Measurements from ENCODE around the gene YBX1.
"Not testable (repeated sequence)": the region's sequence is repeated elsewhere in the genome, so short reads cannot be mapped to it uniquely, and the experiment has no call there.

The YBX1 gene

DNA sequence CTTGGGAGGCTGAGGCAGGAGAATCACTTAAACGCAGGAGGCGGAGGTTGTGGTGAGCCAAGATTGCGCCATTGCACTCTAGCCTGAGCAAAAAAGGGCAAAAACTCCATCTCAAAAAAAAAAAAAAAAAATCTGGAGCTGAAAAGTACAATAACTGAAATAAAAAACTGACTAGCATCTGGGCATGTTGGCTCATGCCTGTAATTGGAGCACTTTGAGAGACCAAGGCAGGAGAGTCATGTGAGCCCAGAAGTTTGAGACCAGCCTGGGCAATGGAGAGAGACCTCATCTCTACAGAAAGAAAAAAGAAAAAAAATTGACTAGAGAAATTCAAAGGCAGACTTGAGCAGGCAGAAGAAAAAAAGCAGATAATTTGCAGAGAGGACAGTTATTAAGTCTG lies 39.7 kb downstream of the YBX1 start:
- H3K27ac ChIP-seq (ENCODE audit: insufficient read depth in 1 of 2, low read depth in 1 of 2, low read length in 2 of 2, poor library complexity in 1 of 2, severe bottlenecking in 2 of 2) = no peak overlapping the region
- ChIA-PET POLR2A (interaction anchor here (0.6 kb wide), 1 partner anchor 8 kb away, joined by 3 read pairs; no protein-coding TSS in a partner anchor), CTCF (no interaction called here)
- DNase-seq = no peak
- peaks cover 5 to 14% (median 9%) of the 10 kb centered on the region in 4 experiments for H3K36me3 ChIP-seq (ENCODE audit: control insufficient read depth in 4 of 4, insufficient read depth in 4 of 4, low read length in 3 of 4)
- no peak overlapping the region for H3K4me3 ChIP-seq (ENCODE audit: control insufficient read depth in 1 of 7, extremely low read depth in 1 of 7, insufficient read depth in 4 of 7, low read depth in 2 of 7, low read length in 6 of 7)
- WGBS (ENCODE audit: insufficient coverage) = no CpG with 5 or more reads among the region's 3 CpGs
- no peaks in the 10 kb centered on the region for H3K9me3 ChIP-seq (ENCODE audit: control extremely low read depth in 1 of 5, control insufficient read depth in 4 of 5, insufficient read depth in 2 of 5, low read depth in 1 of 5, low read length in 4 of 5)
- no peaks in the 10 kb centered on the region for H3K27me3 ChIP-seq (replicated peaks in 2 of 5; ENCODE audit: control insufficient read depth in 4 of 5, insufficient read depth in 5 of 5, low read length in 4 of 5)
- no peaks in the 10 kb centered on the region for H3K4me1 ChIP-seq (ENCODE audit: control extremely low read depth in 1 of 4, control insufficient read depth in 4 of 4, insufficient read depth in 4 of 4, low read length in 3 of 4)

DNA sequence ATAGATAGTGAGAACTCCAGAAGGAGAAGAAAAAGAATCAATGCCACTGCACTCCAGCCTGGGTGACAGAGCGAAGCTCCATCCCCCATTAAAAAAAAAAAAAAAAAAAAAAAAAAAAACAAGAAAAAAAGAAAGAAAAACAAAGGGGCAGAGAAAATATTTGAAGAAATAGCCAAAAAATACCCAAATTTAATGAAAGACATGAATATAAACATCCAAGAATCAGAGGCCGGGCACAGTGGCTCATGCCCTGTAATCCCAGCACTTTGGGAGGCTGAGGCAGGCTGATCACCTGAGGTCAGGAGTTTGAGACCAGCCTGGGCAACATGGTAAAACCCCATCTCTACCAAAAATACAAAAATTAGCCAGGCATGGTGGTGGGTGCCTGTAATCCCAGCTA lies 40.2 kb downstream of the YBX1 start:
- WGBS (ENCODE audit: insufficient coverage) = 100% methylated on average over 1 of the region's 2 CpGs
- H3K4me1 ChIP-seq (ENCODE audit: control extremely low read depth in 1 of 4, control insufficient read depth in 4 of 4, insufficient read depth in 4 of 4, low read length in 3 of 4); H3K4me3 ChIP-seq (ENCODE audit: control insufficient read depth in 1 of 7, extremely low read depth in 1 of 7, insufficient read depth in 4 of 7, low read depth in 2 of 7, low read length in 6 of 7); DNase-seq; H3K27me3 ChIP-seq (replicated peaks in 2 of 5; ENCODE audit: control insufficient read depth in 4 of 5, insufficient read depth in 5 of 5, low read length in 4 of 5); CTCF ChIA-PET; H3K27ac ChIP-seq (ENCODE audit: insufficient read depth in 1 of 2, low read depth in 1 of 2, low read length in 2 of 2, poor library complexity in 1 of 2, severe bottlenecking in 2 of 2); H3K9me3 ChIP-seq (ENCODE audit: control extremely low read depth in 1 of 5, control insufficient read depth in 4 of 5, insufficient read depth in 2 of 5, low read depth in 1 of 5, low read length in 4 of 5); H3K36me3 ChIP-seq (ENCODE audit: control insufficient read depth in 4 of 4, insufficient read depth in 4 of 4, low read length in 3 of 4): not testable (repeated sequence)
- POLR2A ChIA-PET = interaction anchor here (0.6 kb wide), 1 partner anchor 7 kb away, joined by 3 read pairs; no protein-coding TSS in a partner anchor

DNA sequence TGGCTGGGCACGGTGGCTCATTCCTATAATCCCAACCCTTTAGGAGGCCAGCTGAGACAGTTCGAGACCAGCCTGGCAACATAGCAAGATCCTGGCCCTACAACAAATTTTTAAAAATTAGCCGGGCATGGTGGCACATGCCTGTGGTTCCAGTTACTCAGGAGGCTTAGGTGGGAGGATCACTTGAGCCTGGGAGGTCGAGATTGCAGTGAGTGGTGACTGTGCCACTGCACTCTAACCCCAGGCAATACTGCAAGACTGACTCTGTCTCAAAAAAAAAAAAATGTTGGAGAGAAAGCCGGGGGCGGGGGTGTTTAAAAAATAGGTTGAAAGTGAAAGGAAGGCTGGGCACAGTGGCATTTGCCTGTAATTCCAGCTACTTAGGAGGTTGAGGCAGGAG lies 41.3 kb downstream of the YBX1 start:
- ChIA-PET CTCF (no interaction called here), POLR2A (interaction anchor here (0.6 kb wide), 1 partner anchor 9 kb away, joined by 3 read pairs; no protein-coding TSS in a partner anchor)
- WGBS (ENCODE audit: insufficient coverage) = 97% methylated on average over 5 of the region's 6 CpGs
- Histone ChIP-seq H3K36me3 (ENCODE audit: control insufficient read depth in 4 of 4, insufficient read depth in 4 of 4, low read length in 3 of 4) (peaks cover 0 to 4% (median 1%) of the 10 kb centered on the region in 4 experiments), H3K4me1 (ENCODE audit: control extremely low read depth in 1 of 4, control insufficient read depth in 4 of 4, insufficient read depth in 4 of 4, low read length in 3 of 4) (no peaks in the 10 kb centered on the region), H3K9me3 (ENCODE audit: control extremely low read depth in 1 of 5, control insufficient read depth in 4 of 5, insufficient read depth in 2 of 5, low read depth in 1 of 5, low read length in 4 of 5) (no peaks in the 10 kb centered on the region), H3K27me3 (replicated peaks in 2 of 5; ENCODE audit: control insufficient read depth in 4 of 5, insufficient read depth in 5 of 5, low read length in 4 of 5) (no peaks in the 10 kb centered on the region), H3K27ac (ENCODE audit: insufficient read depth in 1 of 2, low read depth in 1 of 2, low read length in 2 of 2, poor library complexity in 1 of 2, severe bottlenecking in 2 of 2) (no peak overlapping the region), H3K4me3 (ENCODE audit: control insufficient read depth in 1 of 7, extremely low read depth in 1 of 7, insufficient read depth in 4 of 7, low read depth in 2 of 7, low read length in 6 of 7) (no peak overlapping the region)
- no peak for DNase-seq

DNA sequence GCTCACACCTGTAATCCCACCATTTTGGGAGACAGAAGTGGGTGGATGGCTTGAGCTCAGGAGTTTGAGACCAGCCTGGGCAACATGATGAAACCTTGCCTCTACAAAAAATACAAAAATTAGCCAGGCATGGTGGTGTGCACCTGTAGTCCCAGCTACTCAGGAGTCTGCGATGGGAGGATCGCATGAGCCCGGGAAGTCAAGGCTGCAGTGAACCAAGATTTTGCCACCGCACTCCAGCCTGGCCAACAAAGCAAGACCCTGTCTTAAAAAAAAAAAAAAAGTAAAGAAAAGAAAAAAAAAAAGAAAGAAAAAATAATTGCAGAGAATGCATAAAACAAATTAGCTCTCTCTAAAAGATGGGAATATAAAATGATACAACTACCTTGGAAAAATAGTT lies 43.6 kb downstream of the YBX1 start:
- H3K27ac ChIP-seq (ENCODE audit: insufficient read depth in 1 of 2, low read depth in 1 of 2, low read length in 2 of 2, poor library complexity in 1 of 2, severe bottlenecking in 2 of 2); H3K36me3 ChIP-seq (ENCODE audit: control insufficient read depth in 4 of 4, insufficient read depth in 4 of 4, low read length in 3 of 4); H3K4me1 ChIP-seq (ENCODE audit: control extremely low read depth in 1 of 4, control insufficient read depth in 4 of 4, insufficient read depth in 4 of 4, low read length in 3 of 4); POLR2A ChIA-PET; H3K4me3 ChIP-seq (ENCODE audit: control insufficient read depth in 1 of 7, extremely low read depth in 1 of 7, insufficient read depth in 4 of 7, low read depth in 2 of 7, low read length in 6 of 7); H3K9me3 ChIP-seq (ENCODE audit: control extremely low read depth in 1 of 5, control insufficient read depth in 4 of 5, insufficient read depth in 2 of 5, low read depth in 1 of 5, low read length in 4 of 5); H3K27me3 ChIP-seq (replicated peaks in 2 of 5; ENCODE audit: control insufficient read depth in 4 of 5, insufficient read depth in 5 of 5, low read length in 4 of 5); DNase-seq: not testable (repeated sequence)
- CTCF ChIA-PET = interaction anchor here (1.0 kb wide), 1 partner anchor 20 kb away, joined by 3 read pairs; no protein-coding TSS in a partner anchor
- no CpG with 5 or more reads among the region's 4 CpGs for WGBS (ENCODE audit: insufficient coverage)

DNA sequence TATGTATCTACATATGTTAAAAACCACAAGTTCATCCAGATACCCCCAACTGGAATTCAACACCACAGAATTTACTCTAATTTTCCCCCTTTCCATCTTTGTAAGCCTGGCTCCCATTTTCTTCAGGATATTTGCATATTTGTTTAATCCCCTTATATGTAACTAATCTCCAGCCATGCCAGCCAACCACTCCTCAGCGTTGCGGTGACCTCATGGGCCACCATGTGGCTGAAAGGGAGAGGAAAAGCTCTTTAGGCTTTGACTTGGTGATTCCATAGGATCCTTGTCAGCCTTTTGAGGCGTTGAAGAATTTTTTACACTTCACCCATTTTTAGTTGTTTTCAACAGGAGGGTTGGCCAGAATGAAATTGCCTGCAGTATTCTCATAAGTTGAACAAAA lies 47.8 kb downstream of the YBX1 start:
- H3K4me3 ChIP-seq (ENCODE audit: control insufficient read depth in 1 of 7, extremely low read depth in 1 of 7, insufficient read depth in 4 of 7, low read depth in 2 of 7, low read length in 6 of 7) = no peak overlapping the region
- ChIA-PET CTCF (interaction anchor here (0.6 kb wide), 1 partner anchor 67 kb away, joined by 3 read pairs; no protein-coding TSS in a partner anchor), POLR2A (interaction anchor here (0.6 kb wide), 1 partner anchor 8 kb away, joined by 3 read pairs; no protein-coding TSS in a partner anchor)
- no peaks in the 10 kb centered on the region for H3K27me3 ChIP-seq (replicated peaks in 2 of 5; ENCODE audit: control insufficient read depth in 4 of 5, insufficient read depth in 5 of 5, low read length in 4 of 5)
- no peaks in the 10 kb centered on the region for H3K9me3 ChIP-seq (ENCODE audit: control extremely low read depth in 1 of 5, control insufficient read depth in 4 of 5, insufficient read depth in 2 of 5, low read depth in 1 of 5, low read length in 4 of 5)
- H3K4me1 ChIP-seq (ENCODE audit: control extremely low read depth in 1 of 4, control insufficient read depth in 4 of 4, insufficient read depth in 4 of 4, low read length in 3 of 4) = no peaks in the 10 kb centered on the region
- no peak for DNase-seq
- H3K36me3 ChIP-seq (ENCODE audit: control insufficient read depth in 4 of 4, insufficient read depth in 4 of 4, low read length in 3 of 4) = no peaks in the 10 kb centered on the region
- 100% methylated on average over 2 of the region's 3 CpGs for WGBS (ENCODE audit: insufficient coverage)
- no peak overlapping the region for H3K27ac ChIP-seq (ENCODE audit: insufficient read depth in 1 of 2, low read depth in 1 of 2, low read length in 2 of 2, poor library complexity in 1 of 2, severe bottlenecking in 2 of 2)

DNA sequence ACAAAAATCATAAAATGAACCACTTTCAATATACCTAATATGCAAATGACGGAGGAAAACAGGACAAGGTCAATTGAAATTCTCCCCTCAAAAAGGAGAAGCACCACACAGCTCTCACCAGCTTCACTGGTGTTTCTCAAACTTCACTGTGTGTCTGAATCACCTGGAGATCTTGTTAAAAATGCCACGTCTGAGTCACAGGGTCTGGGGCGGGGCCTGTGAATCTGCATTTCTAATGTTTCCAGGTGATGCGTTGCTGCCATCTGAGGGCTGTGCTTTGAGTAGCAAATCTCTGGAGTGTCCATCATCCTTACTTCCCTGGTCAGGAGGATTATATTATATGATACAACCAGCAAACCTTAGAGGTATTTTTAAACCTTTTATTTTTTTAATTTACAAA lies 48.8 kb downstream of the YBX1 start:
- peak in 2 of 3 donors; percentile 14 to 15 for DNase-seq
- H3K36me3 ChIP-seq (ENCODE audit: control insufficient read depth in 4 of 4, insufficient read depth in 4 of 4, low read length in 3 of 4) = no peaks in the 10 kb centered on the region
- H3K9me3 ChIP-seq (ENCODE audit: control extremely low read depth in 1 of 5, control insufficient read depth in 4 of 5, insufficient read depth in 2 of 5, low read depth in 1 of 5, low read length in 4 of 5) = no peaks in the 10 kb centered on the region
- WGBS (ENCODE audit: insufficient coverage) = 50% methylated on average over 2 of the region's 4 CpGs
- ChIA-PET POLR2A (no interaction called here), CTCF (no interaction called here)
- no peak overlapping the region for H3K4me3 ChIP-seq (ENCODE audit: control insufficient read depth in 1 of 7, extremely low read depth in 1 of 7, insufficient read depth in 4 of 7, low read depth in 2 of 7, low read length in 6 of 7)
- peaks cover 0 to 7% (median 4%) of the 10 kb centered on the region in 4 experiments for H3K4me1 ChIP-seq (ENCODE audit: control extremely low read depth in 1 of 4, control insufficient read depth in 4 of 4, insufficient read depth in 4 of 4, low read length in 3 of 4)
- H3K27me3 ChIP-seq (replicated peaks in 2 of 5; ENCODE audit: control insufficient read depth in 4 of 5, insufficient read depth in 5 of 5, low read length in 4 of 5) = no peaks in the 10 kb centered on the region
- no peak overlapping the region for H3K27ac ChIP-seq (ENCODE audit: insufficient read depth in 1 of 2, low read depth in 1 of 2, low read length in 2 of 2, poor library complexity in 1 of 2, severe bottlenecking in 2 of 2)

DNA sequence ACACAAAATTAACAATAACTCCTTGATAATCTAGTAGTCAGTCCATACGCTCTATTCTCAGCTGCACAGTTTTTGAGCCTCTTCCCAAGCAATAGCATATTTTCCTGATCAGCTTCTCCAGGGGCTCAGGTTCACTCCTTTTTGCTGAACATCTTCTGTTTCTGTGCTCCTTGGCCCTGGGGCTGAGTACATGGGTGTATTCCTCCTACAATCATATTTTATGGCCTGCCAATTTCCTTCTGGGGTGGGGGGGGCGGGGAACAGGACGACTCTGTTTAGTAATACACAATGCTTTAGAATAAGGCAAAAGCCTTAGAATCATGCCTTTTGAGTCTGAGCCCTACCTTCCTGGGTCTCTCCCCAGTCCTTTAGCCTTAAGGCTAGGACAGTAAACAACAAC lies 49.4 kb downstream of the YBX1 start:
- CTCF ChIA-PET = no interaction called here
- no peak for DNase-seq
- POLR2A ChIA-PET = no interaction called here
- Histone ChIP-seq H3K4me3 (ENCODE audit: control insufficient read depth in 1 of 7, extremely low read depth in 1 of 7, insufficient read depth in 4 of 7, low read depth in 2 of 7, low read length in 6 of 7) (no peak overlapping the region), H3K4me1 (ENCODE audit: control extremely low read depth in 1 of 4, control insufficient read depth in 4 of 4, insufficient read depth in 4 of 4, low read length in 3 of 4) (peaks cover 0 to 13% (median 10%) of the 10 kb centered on the region in 4 experiments), H3K9me3 (ENCODE audit: control extremely low read depth in 1 of 5, control insufficient read depth in 4 of 5, insufficient read depth in 2 of 5, low read depth in 1 of 5, low read length in 4 of 5) (no peaks in the 10 kb centered on the region), H3K27ac (ENCODE audit: insufficient read depth in 1 of 2, low read depth in 1 of 2, low read length in 2 of 2, poor library complexity in 1 of 2, severe bottlenecking in 2 of 2) (no peak overlapping the region), H3K27me3 (replicated peaks in 2 of 5; ENCODE audit: control insufficient read depth in 4 of 5, insufficient read depth in 5 of 5, low read length in 4 of 5) (no peaks in the 10 kb centered on the region), H3K36me3 (ENCODE audit: control insufficient read depth in 4 of 4, insufficient read depth in 4 of 4, low read length in 3 of 4) (no peaks in the 10 kb centered on the region)
- WGBS (ENCODE audit: insufficient coverage) = 100% methylated on average over 1 of the region's 3 CpGs
